Measurements from ENCODE around the gene TPI1. TPM values are rescaled to one million over a fixed set of nuclear protein-coding genes. Genes with fewer than 3 reads are reported as not detected.

Gene TPI1
- total and polyA plus RNA-seq, 2 experiments from 2014 or later = 571 to 891 TPM

DNA sequence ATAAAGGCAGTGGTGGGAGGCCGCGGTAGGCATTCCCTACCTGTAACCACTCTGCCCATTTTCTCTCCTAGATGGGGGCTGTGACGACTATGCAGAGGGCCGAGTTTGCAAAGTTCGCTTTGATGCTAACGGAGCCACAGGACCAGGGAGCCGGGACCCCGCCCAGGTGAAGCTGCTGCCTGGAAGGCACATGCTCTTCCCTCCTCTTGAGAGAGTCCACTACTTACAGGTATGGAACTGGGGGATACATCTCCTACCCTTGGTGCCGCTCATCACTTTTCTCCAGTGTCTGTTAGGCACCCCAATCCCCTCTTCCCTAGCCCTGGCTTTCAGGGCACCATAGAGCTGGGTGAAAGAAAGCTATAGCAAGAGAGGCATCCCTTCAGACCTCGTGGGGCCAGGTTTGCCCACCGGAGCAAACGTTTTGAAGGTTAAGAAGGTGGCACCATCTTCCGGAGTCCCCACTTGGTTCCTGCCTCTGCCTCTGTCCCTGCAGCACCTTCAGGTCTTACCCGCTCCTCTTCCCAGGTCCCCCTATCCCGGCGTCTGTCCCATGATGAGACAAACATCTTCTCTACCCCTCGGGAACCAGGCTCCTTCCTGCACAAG, 41.1 kb upstream of the TPI1 start:
- 88% methylated on average over 17 of the region's 17 CpGs for WGBS (ENCODE audit: low lambda C conversion rate, missing lambda C conversion rate)

GRCh38 chr12:6826734-6827436, 40.4 kb upstream of the TPI1 start:
- TF ChIP-seq EZH2 (IDR thresholded peaks at IDR 0.05; ENCODE audit: borderline replicate concordance) (no peak), EZH2phosphoT487 (IDR thresholded peaks at IDR 0.05; ENCODE audit: low read depth, severe bottlenecking, unreplicated experiment) (no peak), CTCF (IDR thresholded peaks at IDR 0.05; ENCODE audit: poor library complexity) (no peak)
- no peak overlapping the region for H2AFZ ChIP-seq
- peak overlapping the region; percentile 79 for H3K4me2 ChIP-seq

More for the DNA sequence above, 41.1 kb upstream of the TPI1 start:
- peaks cover 4% of the 10 kb centered on the region for H3K4me1 ChIP-seq (ENCODE audit: insufficient read depth)
- no peak for TF ChIP-seq EZH2 (IDR thresholded peaks at IDR 0.05; ENCODE audit: borderline replicate concordance)
- peaks cover 5% of the 10 kb centered on the region for H3K27me3 ChIP-seq
- H3K27ac ChIP-seq = no peak overlapping the region
- no peak for DNase-seq (ENCODE audit: low spot score)
- H3K36me3 ChIP-seq (replicated peaks; ENCODE audit: insufficient read depth, low read depth) = no peaks in the 10 kb centered on the region
- H3K4me2 ChIP-seq = no peak overlapping the region
- no peaks in the 10 kb centered on the region for H3K9me3 ChIP-seq (ENCODE audit: low read depth)
- H3K79me2 ChIP-seq = peaks cover 6% of the 10 kb centered on the region
- H4K20me1 ChIP-seq (ENCODE audit: insufficient read depth, poor library complexity, severe bottlenecking) = no peaks in the 10 kb centered on the region
- no peak overlapping the region for H3K4me3 ChIP-seq
- H3K9me2 ChIP-seq (replicated peaks; ENCODE audit: insufficient read depth) = no peaks in the 10 kb centered on the region
- no peak overlapping the region for H2AFZ ChIP-seq

GRCh38 chr12:6827437-6827911, 39.9 kb upstream of the TPI1 start:
- H2AFZ ChIP-seq = no peak overlapping the region
- H3K9me3 ChIP-seq (ENCODE audit: low read depth) = no peaks in the 10 kb centered on the region
- no peak overlapping the region for H3K4me3 ChIP-seq
- peaks cover 3% of the 10 kb centered on the region for H3K4me1 ChIP-seq (ENCODE audit: insufficient read depth)
- peak overlapping the region; percentile 59 for H3K27ac ChIP-seq
- H3K4me2 ChIP-seq = peak overlapping the region; percentile 79
- DNase-seq (ENCODE audit: low spot score) = peak; percentile 91
- H4K20me1 ChIP-seq (ENCODE audit: insufficient read depth, poor library complexity, severe bottlenecking) = no peaks in the 10 kb centered on the region
- no peaks in the 10 kb centered on the region for H3K36me3 ChIP-seq (replicated peaks; ENCODE audit: insufficient read depth, low read depth)
- WGBS (ENCODE audit: low lambda C conversion rate, missing lambda C conversion rate) = 11% methylated on average over 8 of the region's 8 CpGs
- TF ChIP-seq CTCF (IDR thresholded peaks at IDR 0.05; ENCODE audit: poor library complexity) (no peak), EZH2phosphoT487 (IDR thresholded peaks at IDR 0.05; ENCODE audit: low read depth, severe bottlenecking, unreplicated experiment) (no peak), EZH2 (IDR thresholded peaks at IDR 0.05; ENCODE audit: borderline replicate concordance) (no peak)
- H3K9me2 ChIP-seq (replicated peaks; ENCODE audit: insufficient read depth) = no peaks in the 10 kb centered on the region
- peaks cover 6% of the 10 kb centered on the region for H3K79me2 ChIP-seq
- H3K27me3 ChIP-seq = peaks cover 5% of the 10 kb centered on the region

More at GRCh38 chr12:6826734-6827436, 40.4 kb upstream of the TPI1 start:
- Histone ChIP-seq H3K36me3 (replicated peaks; ENCODE audit: insufficient read depth, low read depth) (no peaks in the 10 kb centered on the region), H3K9me2 (replicated peaks; ENCODE audit: insufficient read depth) (no peaks in the 10 kb centered on the region), H3K9me3 (ENCODE audit: low read depth) (no peaks in the 10 kb centered on the region), H3K79me2 (peaks cover 6% of the 10 kb centered on the region), H3K4me1 (ENCODE audit: insufficient read depth) (peaks cover 3% of the 10 kb centered on the region), H3K27me3 (peaks cover 5% of the 10 kb centered on the region), H4K20me1 (ENCODE audit: insufficient read depth, poor library complexity, severe bottlenecking) (no peaks in the 10 kb centered on the region), H3K4me3 (no peak overlapping the region), H3K27ac (peak overlapping the region; percentile 59)
- no peak for DNase-seq (ENCODE audit: low spot score)
- 85% methylated on average over 22 of the region's 22 CpGs for WGBS (ENCODE audit: low lambda C conversion rate, missing lambda C conversion rate)

Data from hepatocyte (in vitro differentiated cells).